GM12892 (cell line): ENCODE results near the gene GJB5.

Experiments used
- POLR2A ChIP-seq: IDR thresholded peaks from 2 replicates; pipeline ENCODE4 v1.6.1; 2011; ENCODE audit warnings: low read depth, low read length, control low read depth
- POLR2AphosphoS5 ChIP-seq: IDR thresholded peaks from 2 replicates; pipeline ENCODE4 v1.6.1; 2011; ENCODE audit warnings: low read depth, low read length, control low read depth
- TAF1 ChIP-seq: IDR thresholded peaks from 2 replicates; pipeline ENCODE4 v1.6.1; 2011; ENCODE audit warnings: low read depth, mild to moderate bottlenecking, control low read depth, low read length, borderline replicate concordance

DNA sequence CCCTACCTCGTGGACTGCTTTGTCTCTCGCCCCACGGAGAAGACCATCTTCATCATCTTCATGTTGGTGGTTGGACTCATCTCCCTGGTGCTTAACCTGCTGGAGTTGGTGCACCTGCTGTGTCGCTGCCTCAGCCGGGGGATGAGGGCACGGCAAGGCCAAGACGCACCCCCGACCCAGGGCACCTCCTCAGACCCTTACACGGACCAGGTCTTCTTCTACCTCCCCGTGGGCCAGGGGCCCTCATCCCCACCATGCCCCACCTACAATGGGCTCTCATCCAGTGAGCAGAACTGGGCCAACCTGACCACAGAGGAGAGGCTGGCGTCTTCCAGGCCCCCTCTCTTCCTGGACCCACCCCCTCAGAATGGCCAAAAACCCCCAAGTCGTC, 39.9 kb downstream of the GJB5 start:
- TF ChIP-seq POLR2AphosphoS5 (no peak), POLR2A (no peak), TAF1 (no peak)
